Measurements from ENCODE around the gene ATP8A2.

DNA sequence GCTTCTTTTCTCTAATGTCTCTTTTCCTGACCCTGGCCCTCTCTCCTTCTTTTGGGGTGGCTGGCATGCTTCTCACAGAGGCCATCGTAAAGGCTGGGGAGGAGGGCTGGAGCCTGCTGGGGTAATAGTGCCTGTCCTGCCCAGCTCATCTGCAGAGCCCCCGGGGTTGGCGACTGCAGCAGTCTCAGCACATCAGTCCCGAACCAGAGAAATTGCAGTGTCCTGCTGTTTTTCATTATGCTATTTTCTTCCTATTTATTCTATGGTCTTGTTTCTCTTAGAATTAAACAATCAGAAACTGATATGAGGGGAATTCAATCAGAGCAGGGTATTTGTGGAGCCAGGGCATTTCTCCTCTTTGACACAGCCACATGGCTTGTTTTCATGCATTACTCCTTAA is 513.6 kb downstream of the ATP8A2 start:
- no peak for TF ChIP-seq EP300 (IDR thresholded peaks at IDR 0.05)
- TF ChIP-seq, protein P1, sequence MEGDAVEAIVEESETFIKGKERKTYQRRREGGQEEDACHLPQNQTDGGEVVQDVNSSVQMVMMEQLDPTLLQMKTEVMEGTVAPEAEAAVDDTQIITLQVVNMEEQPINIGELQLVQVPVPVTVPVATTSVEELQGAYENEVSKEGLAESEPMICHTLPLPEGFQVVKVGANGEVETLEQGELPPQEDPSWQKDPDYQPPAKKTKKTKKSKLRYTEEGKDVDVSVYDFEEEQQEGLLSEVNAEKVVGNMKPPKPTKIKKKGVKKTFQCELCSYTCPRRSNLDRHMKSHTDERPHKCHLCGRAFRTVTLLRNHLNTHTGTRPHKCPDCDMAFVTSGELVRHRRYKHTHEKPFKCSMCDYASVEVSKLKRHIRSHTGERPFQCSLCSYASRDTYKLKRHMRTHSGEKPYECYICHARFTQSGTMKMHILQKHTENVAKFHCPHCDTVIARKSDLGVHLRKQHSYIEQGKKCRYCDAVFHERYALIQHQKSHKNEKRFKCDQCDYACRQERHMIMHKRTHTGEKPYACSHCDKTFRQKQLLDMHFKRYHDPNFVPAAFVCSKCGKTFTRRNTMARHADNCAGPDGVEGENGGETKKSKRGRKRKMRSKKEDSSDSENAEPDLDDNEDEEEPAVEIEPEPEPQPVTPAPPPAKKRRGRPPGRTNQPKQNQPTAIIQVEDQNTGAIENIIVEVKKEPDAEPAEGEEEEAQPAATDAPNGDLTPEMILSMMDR (IDR thresholded peaks at IDR 0.05) = no peak
